Measurements from ENCODE around the gene PAK6. TPM values are rescaled to one million over a fixed set of nuclear protein-coding genes. Genes with fewer than 3 reads are reported as not detected.

PAK6 gene
- total RNA-seq, 1 donor from 2014 or later = 10.1 TPM

GRCh38 chr15:40281801-40282146 is 42.9 kb downstream of the PAK6 start:
- Mint-ChIP-seq H3K27ac (no peak overlapping the region), H3K36me3 (no peaks in the 10 kb centered on the region), H3K4me3 (no peak overlapping the region), H3K9me3 (no peaks in the 10 kb centered on the region), H3K27me3 (ENCODE audit: low read depth) (peaks cover 58% of the 10 kb centered on the region), H3K4me1 (peaks cover 38% of the 10 kb centered on the region)
- no peak for DNase-seq (ENCODE audit: low spot score in 2 of 2, unreplicated experiment in 2 of 2)
- no peak for TF ChIP-seq CTCF (IDR thresholded peaks at IDR 0.05; ENCODE audit: unreplicated experiment)

- peaks cover 58% of the 10 kb centered on the region for H3K27me3 Mint-ChIP-seq (ENCODE audit: low read depth)
- peak in 1 of 2 experiments; percentile 58 for DNase-seq (ENCODE audit: low spot score in 2 of 2, unreplicated experiment in 2 of 2)
- no peaks in the 10 kb centered on the region for H3K9me3 Mint-ChIP-seq
- H3K4me3 Mint-ChIP-seq = peak overlapping the region; percentile 56
- TF ChIP-seq CTCF (IDR thresholded peaks at IDR 0.05; ENCODE audit: unreplicated experiment) = no peak
- H3K4me1 Mint-ChIP-seq = peaks cover 37% of the 10 kb centered on the region
- H3K36me3 Mint-ChIP-seq = no peaks in the 10 kb centered on the region
- H3K27ac Mint-ChIP-seq = no peak overlapping the region
These were observed 43.4 kb downstream of the PAK6 start for GRCh38 chr15:40282147-40282868.

- peak within 1 kb of the TSS; percentile 56 for H3K4me3 Mint-ChIP-seq
- no peak for TF ChIP-seq CTCF (IDR thresholded peaks at IDR 0.05; ENCODE audit: unreplicated experiment)
- no peak for DNase-seq (ENCODE audit: low spot score in 2 of 2, unreplicated experiment in 2 of 2)
- peaks cover 58% of the 10 kb centered on the region for H3K27me3 Mint-ChIP-seq (ENCODE audit: low read depth)
- no peaks in the 10 kb centered on the region for H3K36me3 Mint-ChIP-seq
- H3K9me3 Mint-ChIP-seq = no peaks in the 10 kb centered on the region
- H3K27ac Mint-ChIP-seq = no peak within 1 kb of the TSS
- H3K4me1 Mint-ChIP-seq = peaks cover 35% of the 10 kb centered on the region
These were observed 44.2 kb downstream of the PAK6 start, which contains the start of gene ANKRD63 for GRCh38 chr15:40282869-40283614. TSS of gene ANKRD63 (minus strand) at chr15:40283064. CDS start at chr15:40282586, 478 bp downstream.

GRCh38 chr15:40283615-40284300 is 44.9 kb downstream of the PAK6 start:
- Mint-ChIP-seq H3K4me3 (peak overlapping the region; percentile 31), H3K27ac (no peak overlapping the region), H3K27me3 (ENCODE audit: low read depth) (peaks cover 54% of the 10 kb centered on the region)

More at GRCh38 chr15:40283615-40284300, 44.9 kb downstream of the PAK6 start:
- Mint-ChIP-seq H3K9me3 (no peaks in the 10 kb centered on the region), H3K4me1 (peaks cover 35% of the 10 kb centered on the region), H3K36me3 (no peaks in the 10 kb centered on the region)
- no peak for DNase-seq (ENCODE audit: low spot score in 2 of 2, unreplicated experiment in 2 of 2)
- no peak for TF ChIP-seq CTCF (IDR thresholded peaks at IDR 0.05; ENCODE audit: unreplicated experiment)
